Activated effector memory CD4-positive, alpha-beta T cell treated with anti-CD3 and anti-CD28 coated beads, Interleukin-2, amount 50 U/mL, for 16 hours (primary cell): ENCODE results near the gene IER3.
"Not testable (repeated sequence)": the region's sequence is repeated elsewhere in the genome, so short reads cannot be mapped to it uniquely, and the experiment has no call there.

Experiments
- DNase-seq: peaks from one replicate; pipeline ENCODE4 v3.0.0-alpha.2; 2020

IER3 gene

GRCh38 chr6:30747300-30747687 lies 2.9 kb upstream of the IER3 start:
- DNase-seq, result no peak

GRCh38 chr6:30743099-30744053 lies 971 bp downstream of the IER3 start:
- DNase-seq, result peak; percentile 80

- DNase-seq, result peak; percentile 96
Observed at GRCh38 chr6:30742316-30743098, 1.8 kb downstream of the IER3 start, which contains the start of gene FLOT1. Gene FLOT1 (minus strand): TSS chr6:30742687. CDS start chr6:30742189, 498 bp downstream.

GRCh38 chr6:30741789-30742315 lies 2.5 kb downstream of the IER3 start:
- DNase-seq, result peak; percentile 65

- DNase-seq, result peak; percentile 65
Observed at GRCh38 chr6:30741063-30741779, 3.1 kb downstream of the IER3 start.

- no peak for DNase-seq
Observed at GRCh38 chr6:30740540-30740870, 3.8 kb downstream of the IER3 start.

GRCh38 chr6:30738532-30738931 lies 5.8 kb downstream of the IER3 start:
- DNase-seq, result no peak

GRCh38 chr6:30735668-30736314 lies 8.6 kb downstream of the IER3 start:
- DNase-seq, result no peak

- DNase-seq, result no peak
Observed at GRCh38 chr6:30732237-30732943, 12.0 kb downstream of the IER3 start.

GRCh38 chr6:30730601-30731435 lies 13.5 kb downstream of the IER3 start:
- peak; percentile 95 for DNase-seq

- DNase-seq, result no peak
Observed at GRCh38 chr6:30727920-30728553, 16.3 kb downstream of the IER3 start.

GRCh38 chr6:30726506-30727413 lies 17.6 kb downstream of the IER3 start:
- no peak for DNase-seq

GRCh38 chr6:30725713-30726505 lies 18.4 kb downstream of the IER3 start:
- no peak for DNase-seq

- DNase-seq, result no peak
Observed at GRCh38 chr6:30724906-30725667, 19.3 kb downstream of the IER3 start.

- DNase-seq, result not testable (repeated sequence)
Observed at GRCh38 chr6:30723843-30724741, 20.3 kb downstream of the IER3 start.

- DNase-seq, result not testable (repeated sequence)
Observed at GRCh38 chr6:30723159-30723842, 21.0 kb downstream of the IER3 start.
